Measurements from ENCODE around the gene ADGRV1.

The ADGRV1 gene

GRCh38 chr5:91070761-91071550, 512.4 kb downstream of the ADGRV1 start:
- no peak for TF ChIP-seq MAX (IDR thresholded peaks at IDR 0.05; ENCODE audit: low read depth, low read length)
- no peak for TF ChIP-seq MYC (IDR thresholded peaks at IDR 0.05; ENCODE audit: low read depth, low read length)
- no peak for TF ChIP-seq POLR2A (IDR thresholded peaks at IDR 0.05; ENCODE audit: extremely low read depth, insufficient read length)
- TF ChIP-seq CTCF (IDR thresholded peaks at IDR 0.05; ENCODE audit: low read depth, low read length): no peak
- H3K4me3 ChIP-seq (ENCODE audit: low read depth, low read length): no peak overlapping the region
- no peak for DNase-seq (ENCODE audit: low read depth)

GRCh38 chr5:91072881-91073280, 514.3 kb downstream of the ADGRV1 start:
- no peak overlapping the region for H3K4me3 ChIP-seq (ENCODE audit: low read depth, low read length)
- no peak for DNase-seq (ENCODE audit: low read depth)
- TF ChIP-seq CTCF (IDR thresholded peaks at IDR 0.05; ENCODE audit: low read depth, low read length) (no peak), POLR2A (IDR thresholded peaks at IDR 0.05; ENCODE audit: extremely low read depth, insufficient read length) (no peak), MYC (IDR thresholded peaks at IDR 0.05; ENCODE audit: low read depth, low read length) (no peak), MAX (IDR thresholded peaks at IDR 0.05; ENCODE audit: low read depth, low read length) (no peak)

- H3K4me3 ChIP-seq (ENCODE audit: low read depth, low read length): no peak overlapping the region
- TF ChIP-seq CTCF (IDR thresholded peaks at IDR 0.05; ENCODE audit: low read depth, low read length): no peak
- TF ChIP-seq MYC (IDR thresholded peaks at IDR 0.05; ENCODE audit: low read depth, low read length): no peak
- TF ChIP-seq POLR2A (IDR thresholded peaks at IDR 0.05; ENCODE audit: extremely low read depth, insufficient read length): no peak
- TF ChIP-seq MAX (IDR thresholded peaks at IDR 0.05; ENCODE audit: low read depth, low read length): no peak
- no peak for DNase-seq (ENCODE audit: low read depth)
Measured at GRCh38 chr5:91074615-91075014, 516.0 kb downstream of the ADGRV1 start.

GRCh38 chr5:91076138-91076537, 517.5 kb downstream of the ADGRV1 start:
- DNase-seq (ENCODE audit: low read depth): no peak
- no peak overlapping the region for H3K4me3 ChIP-seq (ENCODE audit: low read depth, low read length)
- TF ChIP-seq MYC (IDR thresholded peaks at IDR 0.05; ENCODE audit: low read depth, low read length): no peak
- no peak for TF ChIP-seq POLR2A (IDR thresholded peaks at IDR 0.05; ENCODE audit: extremely low read depth, insufficient read length)
- TF ChIP-seq MAX (IDR thresholded peaks at IDR 0.05; ENCODE audit: low read depth, low read length): no peak
- TF ChIP-seq CTCF (IDR thresholded peaks at IDR 0.05; ENCODE audit: low read depth, low read length): no peak

- no peak overlapping the region for H3K4me3 ChIP-seq (ENCODE audit: low read depth, low read length)
- DNase-seq (ENCODE audit: low read depth): no peak
- TF ChIP-seq POLR2A (IDR thresholded peaks at IDR 0.05; ENCODE audit: extremely low read depth, insufficient read length): no peak
- no peak for TF ChIP-seq MYC (IDR thresholded peaks at IDR 0.05; ENCODE audit: low read depth, low read length)
- TF ChIP-seq CTCF (IDR thresholded peaks at IDR 0.05; ENCODE audit: low read depth, low read length): no peak
- no peak for TF ChIP-seq MAX (IDR thresholded peaks at IDR 0.05; ENCODE audit: low read depth, low read length)
Measured at GRCh38 chr5:91077623-91078022, 519.0 kb downstream of the ADGRV1 start.

Measured in NB4 (cell line).